D721Med (cell line): ENCODE measurements around the gene OSGEP.
A peak's percentile ranks its signal among the peaks of the same experiment; 100 is the strongest.

Experiments
- DNase-seq: peaks from one replicate; pipeline ENCODE4 v3.0.0; 2011; ENCODE audit warnings: low spot score; ENCODE audit not compliant: insufficient read length
- FAIRE-seq: peaks from 2 replicates; lab custom pipeline; 2011; peaks lifted over from hg19 to GRCh38; lab: Jason Lieb, UNC
- CTCF ChIP-seq: IDR thresholded peaks from 2 replicates; pipeline ENCODE4 v1.5.1; 2012; ENCODE audit warnings: mild to moderate bottlenecking, control low read depth; ENCODE audit not compliant: insufficient read depth; ENCODE audit errors: missing control alignments

OSGEP gene

GRCh38 chr14:20470603-20470901, 15.9 kb upstream of the OSGEP start:
- no peak for FAIRE-seq
- no peak for DNase-seq
- no peak for TF ChIP-seq CTCF

GRCh38 chr14:20469890-20470602, 15.4 kb upstream of the OSGEP start:
- DNase-seq (no peak), FAIRE-seq (no peak)
- TF ChIP-seq CTCF: no peak

- peak; percentile 96 for DNase-seq
- FAIRE-seq: no peak
- no peak for TF ChIP-seq CTCF
Measured at GRCh38 chr14:20469242-20469889, 14.8 kb upstream of the OSGEP start, which contains the start of gene PNP. PNP (plus strand) TSS chr14:20469406; CDS start chr14:20469525, 119 bp downstream.

GRCh38 chr14:20468764-20469241, 14.2 kb upstream of the OSGEP start:
- no peak for DNase-seq
- no peak for TF ChIP-seq CTCF
- no peak for FAIRE-seq

GRCh38 chr14:20461225-20462141, 6.9 kb upstream of the OSGEP start, which contains the start of gene PIP4P1:
PIP4P1 (minus strand) TSS chr14:20461434; CDS start chr14:20461325, 109 bp downstream.
- FAIRE-seq (peak; percentile 80), DNase-seq (peak; percentile 79)
- no peak for TF ChIP-seq CTCF

GRCh38 chr14:20460458-20461224, 6.0 kb upstream of the OSGEP start:
- DNase-seq (no peak), FAIRE-seq (no peak)
- TF ChIP-seq CTCF: no peak
